DND-41 (cell line): Measurements from ENCODE around the gene ERVK3-1.

Experiments
- ATAC-seq: fragments of 200-7000 bp; cut with Tn5 transposase; 3 replicates; pipeline ENCODE4 v1.9.1; 2021; ENCODE audit warnings: low read depth; ENCODE audit not compliant: insufficient read depth
- DNase-seq: peaks from one replicate; pipeline ENCODE4 v3.0.0-alpha.2; 2020
- H2AFZ ChIP-seq: 2 replicates; pipeline ENCODE4 v1.6.0; 2012; ENCODE audit warnings: low read depth, low read length
- H3K27ac ChIP-seq: 2 replicates; pipeline ENCODE4 v1.5.1; 2012; ENCODE audit warnings: low read length, inconsistent platforms
- H3K27me3 ChIP-seq: fragments of 200-600 bp; sonication (generic); 2 replicates; pipeline ENCODE4 v1.6.0; 2012; ENCODE audit warnings: low read length, mild to moderate bottlenecking, inconsistent platforms; ENCODE audit not compliant: insufficient read depth, poor library complexity
- H3K36me3 ChIP-seq: 2 replicates; pipeline ENCODE4 v1.5.1; 2012; ENCODE audit warnings: low read length, inconsistent platforms; ENCODE audit not compliant: insufficient read depth
- H3K4me1 ChIP-seq: 2 replicates; pipeline ENCODE4 v1.5.1; 2012; ENCODE audit warnings: mild to moderate bottlenecking, low read length; ENCODE audit not compliant: insufficient read depth
- H3K4me2 ChIP-seq: 2 replicates; pipeline ENCODE4 v1.6.0; 2012; ENCODE audit warnings: mild to moderate bottlenecking, moderate library complexity, low read length, inconsistent platforms; ENCODE audit not compliant: insufficient read depth
- H3K4me3 ChIP-seq, 2 experiments: fragments of 200-600 bp in 1 of 2; shearing (Covaris generic) in 1 of 2; 2 replicates each; pipeline ENCODE4 v1.5.1; 2012 to 2016; ENCODE audit warnings: inconsistent platforms in 2 of 2, low read length in 2 of 2, mild to moderate bottlenecking in 2 of 2, low read depth in 1 of 2, moderate library complexity in 1 of 2
- H3K79me2 ChIP-seq: 2 replicates; pipeline ENCODE4 v1.6.0; 2012; ENCODE audit warnings: low read length, inconsistent platforms; ENCODE audit not compliant: insufficient read depth
- H3K9ac ChIP-seq: 2 replicates; pipeline ENCODE4 v1.6.0; 2012; ENCODE audit warnings: low read depth, mild to moderate bottlenecking, inconsistent platforms, low read length, moderate library complexity
- H3K9me3 ChIP-seq: 2 replicates; pipeline ENCODE4 v1.5.1; 2012; ENCODE audit warnings: low read length, moderate library complexity, mild to moderate bottlenecking, inconsistent platforms; ENCODE audit not compliant: insufficient read depth, severe bottlenecking
- H4K20me1 ChIP-seq: 2 replicates; pipeline ENCODE4 v1.6.0; 2012; ENCODE audit warnings: low read length; ENCODE audit not compliant: insufficient read depth
- CTCF ChIP-seq: IDR thresholded peaks from 2 replicates; pipeline ENCODE4 v1.5.1; 2012; ENCODE audit warnings: borderline replicate concordance, low read length, moderate library complexity, mild to moderate bottlenecking; ENCODE audit not compliant: poor library complexity, severe bottlenecking; ENCODE audit errors: extremely low read depth
- EZH2 ChIP-seq: IDR thresholded peaks from 3 replicates; pipeline ENCODE4 v1.6.1; 2012; ENCODE audit warnings: borderline replicate concordance, low read depth, mild to moderate bottlenecking, moderate library complexity, low read length, inconsistent platforms; ENCODE audit not compliant: severe bottlenecking

The ERVK3-1 gene

DNA sequence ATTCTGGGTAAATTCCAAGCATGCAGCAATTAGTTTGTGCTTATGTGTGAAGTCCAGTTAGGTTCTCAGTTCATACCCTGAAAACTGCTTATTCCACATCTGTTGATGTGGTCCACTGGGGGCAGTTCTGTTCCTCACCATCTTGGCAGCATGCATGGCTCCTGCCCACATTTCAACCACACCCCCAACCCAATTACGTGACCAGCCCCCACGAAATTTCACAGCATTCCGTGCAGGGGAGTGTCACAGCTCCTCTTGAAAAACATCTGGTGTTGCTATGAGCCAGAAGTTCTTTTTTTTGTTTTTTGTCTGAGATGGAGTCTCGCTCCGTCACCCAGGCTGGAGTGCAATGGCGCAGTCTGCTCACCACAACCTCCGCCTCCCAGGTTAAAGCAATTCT is 9.1 kb upstream of the ERVK3-1 start:
- Histone ChIP-seq H3K27ac (no peak overlapping the region), H3K4me3 (no peak overlapping the region), H3K9ac (no peak overlapping the region), H3K9me3 (no peaks in the 10 kb centered on the region), H4K20me1 (no peaks in the 10 kb centered on the region; the same call in 1 of the 2 replicates), H3K36me3 (peaks cover 88% of the 10 kb centered on the region), H3K4me2 (no peak overlapping the region), H2AFZ (no peak overlapping the region), H3K27me3 (no peaks in the 10 kb centered on the region), H3K4me1 (no peaks in the 10 kb centered on the region), H3K79me2 (peaks cover 28% of the 10 kb centered on the region; the same call in 1 of the 2 replicates)
- DNase-seq (no peak), ATAC-seq (no peak)
- TF ChIP-seq EZH2 (no peak), CTCF (no peak)

DNA sequence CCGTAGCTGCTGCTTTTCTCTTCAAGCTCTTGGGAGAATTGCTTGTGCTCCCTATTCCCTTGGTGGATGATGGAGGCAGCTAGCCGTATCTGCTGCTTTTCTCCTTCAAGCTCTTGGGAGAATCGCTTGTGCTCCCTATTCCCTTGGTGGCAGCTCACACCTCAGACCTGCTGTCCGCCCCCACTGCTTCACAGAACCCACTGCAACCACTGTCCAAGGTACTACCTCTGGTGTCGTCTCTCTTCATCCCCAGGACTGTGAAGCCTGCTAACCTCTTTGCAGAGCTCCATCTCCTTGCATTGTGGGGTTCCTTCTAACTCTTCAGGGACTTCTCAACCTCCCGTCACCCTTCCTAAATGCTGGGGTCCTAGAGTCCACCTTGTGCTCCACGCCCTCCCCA is 4.6 kb upstream of the ERVK3-1 start:
- Histone ChIP-seq H4K20me1 (no peaks in the 10 kb centered on the region; the same call in 1 of the 2 replicates), H2AFZ (no peak overlapping the region), H3K9me3 (no peaks in the 10 kb centered on the region), H3K79me2 (peaks cover 47% of the 10 kb centered on the region), H3K4me1 (peaks cover 14% of the 10 kb centered on the region), H3K4me3 (no peak overlapping the region), H3K9ac (no peak overlapping the region), H3K27me3 (no peaks in the 10 kb centered on the region), H3K4me2 (no peak overlapping the region), H3K27ac (no peak overlapping the region), H3K36me3 (peaks cover 52% of the 10 kb centered on the region)
- DNase-seq = no peak
- ATAC-seq = no peak
- TF ChIP-seq EZH2 (no peak), CTCF (no peak)

GRCh38 chr19:58304255-58304654 is 922 bp upstream of the ERVK3-1 start:
- Histone ChIP-seq H2AFZ (peak overlapping the region; percentile 90), H3K27me3 (no peaks in the 10 kb centered on the region), H3K36me3 (peaks cover 59% of the 10 kb centered on the region), H4K20me1 (peaks cover 14% of the 10 kb centered on the region; the same call in 1 of the 2 replicates), H3K4me2 (peak overlapping the region; percentile 72), H3K9ac (peak overlapping the region; percentile 80), H3K79me2 (peaks cover 65% of the 10 kb centered on the region), H3K27ac (peak overlapping the region; percentile 92), H3K4me3 (peak overlapping the region in 1 of 2 experiments; percentile 83; a peak in 1 of 4 replicates), H3K4me1 (peaks cover 35% of the 10 kb centered on the region), H3K9me3 (no peaks in the 10 kb centered on the region)
- no peak for DNase-seq
- ATAC-seq = no peak
- no peak for TF ChIP-seq EZH2
- TF ChIP-seq CTCF = no peak

DNA sequence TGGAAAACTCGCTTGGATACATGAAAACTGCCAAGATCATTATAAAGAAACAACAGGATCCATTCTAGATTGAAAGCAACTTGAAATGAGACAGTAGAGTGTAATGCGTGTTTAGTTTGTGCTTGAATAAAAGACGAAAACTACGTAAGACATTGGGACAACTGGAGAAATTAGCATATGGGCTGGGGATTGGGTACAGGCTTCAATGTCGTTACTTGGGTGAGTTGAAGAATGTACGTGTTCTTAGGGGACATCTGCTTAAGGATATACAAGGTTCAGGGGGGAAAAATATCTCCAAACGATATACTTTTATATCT is 471 bp upstream of the ERVK3-1 start:
- TF ChIP-seq CTCF (no peak), EZH2 (no peak)
- H3K36me3 ChIP-seq = peaks cover 62% of the 10 kb centered on the region
- H4K20me1 ChIP-seq = peaks cover 16% of the 10 kb centered on the region; the same call in 1 of the 2 replicates
- no peaks in the 10 kb centered on the region for H3K27me3 ChIP-seq
- ATAC-seq (peak; percentile 28), DNase-seq (no peak)
- H2AFZ ChIP-seq = peak overlapping the region; percentile 90
- peak overlapping the region; percentile 80 for H3K9ac ChIP-seq
- H3K4me3 ChIP-seq = peak overlapping the region; percentile 4 to 83; a peak in 3 of 4 replicates
- peaks cover 70% of the 10 kb centered on the region for H3K79me2 ChIP-seq
- H3K4me1 ChIP-seq = peaks cover 35% of the 10 kb centered on the region
- H3K9me3 ChIP-seq = no peaks in the 10 kb centered on the region
- peak overlapping the region; percentile 72 for H3K4me2 ChIP-seq
- peak overlapping the region; percentile 92 for H3K27ac ChIP-seq
